UCSD-AML1 (cell line): Measurements from ENCODE around the gene RAP1GAP.
"Not testable (repeated sequence)": the region's sequence is repeated elsewhere in the genome, so short reads cannot be mapped to it uniquely, and the experiment has no call there.

ENCODE experiments used
- DNase-seq: peaks from one replicate; lab custom pipeline; 2025; ENCODE audit not compliant: unreplicated experiment; lab: John Stamatoyannopoulos, UW

RAP1GAP gene

GRCh38 chr1:21677168-21677567, 8.0 kb upstream of the RAP1GAP start:
- DNase-seq, result no peak

- DNase-seq, result no peak
Observed at GRCh38 chr1:21674957-21675356, 5.8 kb upstream of the RAP1GAP start.

- not testable (repeated sequence) for DNase-seq
Observed at GRCh38 chr1:21673853-21674252, 4.7 kb upstream of the RAP1GAP start.

- DNase-seq, result peak; percentile 30
Observed at GRCh38 chr1:21673277-21673780, 4.2 kb upstream of the RAP1GAP start.

- DNase-seq, result no peak
Observed at GRCh38 chr1:21672478-21673276, 3.5 kb upstream of the RAP1GAP start.

- no peak for DNase-seq
Observed at GRCh38 chr1:21671915-21672314, 2.8 kb upstream of the RAP1GAP start.

GRCh38 chr1:21670956-21671902, 2.1 kb upstream of the RAP1GAP start:
- DNase-seq, result no peak

GRCh38 chr1:21670059-21670881, 1.1 kb upstream of the RAP1GAP start:
- DNase-seq, result no peak

GRCh38 chr1:21668951-21669257, 253 bp downstream of the RAP1GAP start:
- DNase-seq, result no peak

GRCh38 chr1:21668232-21668950, 766 bp downstream of the RAP1GAP start:
- DNase-seq, result no peak

GRCh38 chr1:21667348-21668231, 1.6 kb downstream of the RAP1GAP start:
- no peak for DNase-seq

GRCh38 chr1:21666576-21667320, 2.4 kb downstream of the RAP1GAP start:
- DNase-seq, result no peak

GRCh38 chr1:21665711-21666575, 3.2 kb downstream of the RAP1GAP start:
- peak; percentile 34 for DNase-seq

- no peak for DNase-seq
Observed at GRCh38 chr1:21664806-21665588, 4.2 kb downstream of the RAP1GAP start.

- DNase-seq, result peak; percentile 49
Observed at GRCh38 chr1:21663951-21664805, 5.0 kb downstream of the RAP1GAP start.
